ENCODE results near the gene RAB34. TPM values are rescaled to one million over a fixed set of nuclear protein-coding genes. Genes with fewer than 3 reads are reported as not detected.

The RAB34 gene
- total and polyA plus RNA-seq, 9 of the 15 experiments (the other 6 are each of a cell fraction or from before 2014, with no cell fraction given): 0.07 to 3.8 (median 0.46) TPM; not detected in 1

DNA sequence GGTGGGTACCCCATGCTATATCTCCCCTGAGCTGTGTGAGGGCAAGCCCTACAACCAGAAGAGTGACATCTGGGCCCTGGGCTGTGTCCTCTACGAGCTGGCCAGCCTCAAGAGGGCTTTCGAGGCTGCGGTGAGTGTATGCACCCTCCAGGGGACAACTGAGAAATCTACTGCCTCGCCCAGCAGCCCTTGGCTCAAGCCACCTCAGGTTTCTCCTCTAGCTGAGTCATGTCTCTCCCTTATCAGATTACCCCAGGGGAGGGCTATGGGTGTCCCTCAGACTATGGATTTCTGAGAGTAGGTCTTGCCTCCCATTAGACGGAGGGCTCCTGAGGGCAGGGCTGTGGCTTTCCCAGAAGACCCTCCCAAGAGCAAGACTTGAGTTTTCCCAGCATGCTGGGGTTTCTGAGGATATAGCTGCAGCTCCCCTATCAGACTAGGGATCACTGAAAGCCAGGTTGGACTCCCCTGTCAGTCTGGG is 17.6 kb upstream of the RAB34 start (continued):
- TF ChIP-seq MTA1 (IDR thresholded peaks at IDR 0.05; ENCODE audit: borderline replicate concordance) (0 out of 2 replicates have a peak, but pooled peaks have one; percentile 14), ZNF24 (IDR thresholded peaks at IDR 0.05) (no peak; the same call in 1 of the 2 replicates), SUPT5H (IDR thresholded peaks at IDR 0.05) (no peak), RBBP5 (IDR thresholded peaks at IDR 0.05; ENCODE audit: borderline replicate concordance, insufficient read depth, low read length, poor library complexity, severe bottlenecking) (peak; percentile 38), ELF1 (tag; IDR thresholded peaks at IDR 0.05) (no peak), XRCC3 (IDR thresholded peaks at IDR 0.05) (no peak), SNIP1 (IDR thresholded peaks at IDR 0.05; ENCODE audit: low read depth) (no peak), CHD2 (IDR thresholded peaks at IDR 0.05; ENCODE audit: low read depth, low read length) (no peak), GATAD2A (IDR thresholded peaks at IDR 0.05) (0 out of 2 replicates have a peak, but pooled peaks have one; percentile 73), RFX7 (CRISPR knock-in tag; IDR thresholded peaks at IDR 0.05) (no peak), MIER1 (IDR thresholded peaks at IDR 0.05; ENCODE audit: low read depth) (no peak), PURB (CRISPR knock-in tag; IDR thresholded peaks at IDR 0.05; ENCODE audit: low read depth) (no peak)
- TF ChIP-seq, protein P1, sequence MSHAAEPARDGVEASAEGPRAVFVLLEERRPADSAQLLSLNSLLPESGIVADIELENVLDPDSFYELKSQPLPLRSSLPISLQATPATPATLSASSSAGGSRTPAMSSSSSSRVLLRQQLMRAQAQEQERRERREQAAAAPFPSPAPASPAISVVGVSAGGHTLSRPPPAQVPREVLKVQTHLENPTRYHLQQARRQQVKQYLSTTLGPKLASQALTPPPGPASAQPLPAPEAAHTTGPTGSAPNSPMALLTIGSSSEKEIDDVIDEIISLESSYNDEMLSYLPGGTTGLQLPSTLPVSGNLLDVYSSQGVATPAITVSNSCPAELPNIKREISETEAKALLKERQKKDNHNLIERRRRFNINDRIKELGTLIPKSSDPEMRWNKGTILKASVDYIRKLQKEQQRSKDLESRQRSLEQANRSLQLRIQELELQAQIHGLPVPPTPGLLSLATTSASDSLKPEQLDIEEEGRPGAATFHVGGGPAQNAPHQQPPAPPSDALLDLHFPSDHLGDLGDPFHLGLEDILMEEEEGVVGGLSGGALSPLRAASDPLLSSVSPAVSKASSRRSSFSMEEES (CRISPR knock-in tag; IDR thresholded peaks at IDR 0.05): no peak
- TF ChIP-seq, protein P2, sequence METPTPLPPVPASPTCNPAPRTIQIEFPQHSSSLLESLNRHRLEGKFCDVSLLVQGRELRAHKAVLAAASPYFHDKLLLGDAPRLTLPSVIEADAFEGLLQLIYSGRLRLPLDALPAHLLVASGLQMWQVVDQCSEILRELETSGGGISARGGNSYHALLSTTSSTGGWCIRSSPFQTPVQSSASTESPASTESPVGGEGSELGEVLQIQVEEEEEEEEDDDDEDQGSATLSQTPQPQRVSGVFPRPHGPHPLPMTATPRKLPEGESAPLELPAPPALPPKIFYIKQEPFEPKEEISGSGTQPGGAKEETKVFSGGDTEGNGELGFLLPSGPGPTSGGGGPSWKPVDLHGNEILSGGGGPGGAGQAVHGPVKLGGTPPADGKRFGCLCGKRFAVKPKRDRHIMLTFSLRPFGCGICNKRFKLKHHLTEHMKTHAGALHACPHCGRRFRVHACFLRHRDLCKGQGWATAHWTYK (CRISPR knock-in tag; IDR thresholded peaks at IDR 0.05): peak; percentile 76; the same call in 1 of the 2 replicates
- TF ChIP-seq, protein P3, sequence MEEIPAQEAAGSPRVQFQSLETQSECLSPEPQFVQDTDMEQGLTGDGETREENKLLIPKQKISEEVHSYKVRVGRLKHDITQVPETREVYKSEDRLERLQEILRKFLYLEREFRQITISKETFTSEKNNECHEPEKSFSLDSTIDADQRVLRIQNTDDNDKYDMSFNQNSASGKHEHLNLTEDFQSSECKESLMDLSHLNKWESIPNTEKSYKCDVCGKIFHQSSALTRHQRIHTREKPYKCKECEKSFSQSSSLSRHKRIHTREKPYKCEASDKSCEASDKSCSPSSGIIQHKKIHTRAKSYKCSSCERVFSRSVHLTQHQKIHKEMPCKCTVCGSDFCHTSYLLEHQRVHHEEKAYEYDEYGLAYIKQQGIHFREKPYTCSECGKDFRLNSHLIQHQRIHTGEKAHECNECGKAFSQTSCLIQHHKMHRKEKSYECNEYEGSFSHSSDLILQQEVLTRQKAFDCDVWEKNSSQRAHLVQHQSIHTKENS (CRISPR knock-in tag; IDR thresholded peaks at IDR 0.05): no peak
- TF ChIP-seq, protein P4, sequence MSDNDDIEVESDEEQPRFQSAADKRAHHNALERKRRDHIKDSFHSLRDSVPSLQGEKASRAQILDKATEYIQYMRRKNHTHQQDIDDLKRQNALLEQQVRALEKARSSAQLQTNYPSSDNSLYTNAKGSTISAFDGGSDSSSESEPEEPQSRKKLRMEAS (CRISPR knock-in tag; IDR thresholded peaks at IDR 0.05): no peak; the same call in none of the 2 replicates
- TF ChIP-seq, protein P5, sequence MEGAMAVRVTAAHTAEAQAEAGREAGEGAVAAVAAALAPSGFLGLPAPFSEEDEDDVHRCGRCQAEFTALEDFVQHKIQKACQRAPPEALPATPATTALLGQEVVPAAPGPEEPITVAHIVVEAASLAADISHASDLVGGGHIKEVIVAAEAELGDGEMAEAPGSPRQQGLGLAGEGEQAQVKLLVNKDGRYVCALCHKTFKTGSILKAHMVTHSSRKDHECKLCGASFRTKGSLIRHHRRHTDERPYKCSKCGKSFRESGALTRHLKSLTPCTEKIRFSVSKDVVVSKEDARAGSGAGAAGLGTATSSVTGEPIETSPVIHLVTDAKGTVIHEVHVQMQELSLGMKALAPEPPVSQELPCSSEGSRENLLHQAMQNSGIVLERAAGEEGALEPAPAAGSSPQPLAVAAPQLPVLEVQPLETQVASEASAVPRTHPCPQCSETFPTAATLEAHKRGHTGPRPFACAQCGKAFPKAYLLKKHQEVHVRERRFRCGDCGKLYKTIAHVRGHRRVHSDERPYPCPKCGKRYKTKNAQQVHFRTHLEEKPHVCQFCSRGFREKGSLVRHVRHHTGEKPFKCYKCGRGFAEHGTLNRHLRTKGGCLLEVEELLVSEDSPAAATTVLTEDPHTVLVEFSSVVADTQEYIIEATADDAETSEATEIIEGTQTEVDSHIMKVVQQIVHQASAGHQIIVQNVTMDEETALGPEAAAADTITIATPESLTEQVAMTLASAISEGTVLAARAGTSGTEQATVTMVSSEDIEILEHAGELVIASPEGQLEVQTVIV (CRISPR knock-in tag; IDR thresholded peaks at IDR 0.05; ENCODE audit: borderline replicate concordance): no peak
- TF ChIP-seq, protein P6, sequence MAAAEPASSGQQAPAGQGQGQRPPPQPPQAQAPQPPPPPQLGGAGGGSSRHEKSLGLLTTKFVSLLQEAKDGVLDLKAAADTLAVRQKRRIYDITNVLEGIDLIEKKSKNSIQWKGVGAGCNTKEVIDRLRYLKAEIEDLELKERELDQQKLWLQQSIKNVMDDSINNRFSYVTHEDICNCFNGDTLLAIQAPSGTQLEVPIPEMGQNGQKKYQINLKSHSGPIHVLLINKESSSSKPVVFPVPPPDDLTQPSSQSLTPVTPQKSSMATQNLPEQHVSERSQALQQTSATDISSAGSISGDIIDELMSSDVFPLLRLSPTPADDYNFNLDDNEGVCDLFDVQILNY (CRISPR knock-in tag; IDR thresholded peaks at IDR 0.05): no peak
- TF ChIP-seq, protein P7, sequence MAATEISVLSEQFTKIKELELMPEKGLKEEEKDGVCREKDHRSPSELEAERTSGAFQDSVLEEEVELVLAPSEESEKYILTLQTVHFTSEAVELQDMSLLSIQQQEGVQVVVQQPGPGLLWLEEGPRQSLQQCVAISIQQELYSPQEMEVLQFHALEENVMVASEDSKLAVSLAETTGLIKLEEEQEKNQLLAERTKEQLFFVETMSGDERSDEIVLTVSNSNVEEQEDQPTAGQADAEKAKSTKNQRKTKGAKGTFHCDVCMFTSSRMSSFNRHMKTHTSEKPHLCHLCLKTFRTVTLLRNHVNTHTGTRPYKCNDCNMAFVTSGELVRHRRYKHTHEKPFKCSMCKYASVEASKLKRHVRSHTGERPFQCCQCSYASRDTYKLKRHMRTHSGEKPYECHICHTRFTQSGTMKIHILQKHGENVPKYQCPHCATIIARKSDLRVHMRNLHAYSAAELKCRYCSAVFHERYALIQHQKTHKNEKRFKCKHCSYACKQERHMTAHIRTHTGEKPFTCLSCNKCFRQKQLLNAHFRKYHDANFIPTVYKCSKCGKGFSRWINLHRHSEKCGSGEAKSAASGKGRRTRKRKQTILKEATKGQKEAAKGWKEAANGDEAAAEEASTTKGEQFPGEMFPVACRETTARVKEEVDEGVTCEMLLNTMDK (IDR thresholded peaks at IDR 0.05; ENCODE audit: borderline replicate concordance, insufficient read depth, low read depth, low read length, poor library complexity, severe bottlenecking): no peak
